ENCODE results near the gene NMT1. TPM values are rescaled to one million over a fixed set of nuclear protein-coding genes. Genes with fewer than 3 reads are reported as not detected.

The NMT1 gene
- total and polyA plus RNA-seq, 11 donors, result 36.8 to 114 (median 68.7) TPM

DNA sequence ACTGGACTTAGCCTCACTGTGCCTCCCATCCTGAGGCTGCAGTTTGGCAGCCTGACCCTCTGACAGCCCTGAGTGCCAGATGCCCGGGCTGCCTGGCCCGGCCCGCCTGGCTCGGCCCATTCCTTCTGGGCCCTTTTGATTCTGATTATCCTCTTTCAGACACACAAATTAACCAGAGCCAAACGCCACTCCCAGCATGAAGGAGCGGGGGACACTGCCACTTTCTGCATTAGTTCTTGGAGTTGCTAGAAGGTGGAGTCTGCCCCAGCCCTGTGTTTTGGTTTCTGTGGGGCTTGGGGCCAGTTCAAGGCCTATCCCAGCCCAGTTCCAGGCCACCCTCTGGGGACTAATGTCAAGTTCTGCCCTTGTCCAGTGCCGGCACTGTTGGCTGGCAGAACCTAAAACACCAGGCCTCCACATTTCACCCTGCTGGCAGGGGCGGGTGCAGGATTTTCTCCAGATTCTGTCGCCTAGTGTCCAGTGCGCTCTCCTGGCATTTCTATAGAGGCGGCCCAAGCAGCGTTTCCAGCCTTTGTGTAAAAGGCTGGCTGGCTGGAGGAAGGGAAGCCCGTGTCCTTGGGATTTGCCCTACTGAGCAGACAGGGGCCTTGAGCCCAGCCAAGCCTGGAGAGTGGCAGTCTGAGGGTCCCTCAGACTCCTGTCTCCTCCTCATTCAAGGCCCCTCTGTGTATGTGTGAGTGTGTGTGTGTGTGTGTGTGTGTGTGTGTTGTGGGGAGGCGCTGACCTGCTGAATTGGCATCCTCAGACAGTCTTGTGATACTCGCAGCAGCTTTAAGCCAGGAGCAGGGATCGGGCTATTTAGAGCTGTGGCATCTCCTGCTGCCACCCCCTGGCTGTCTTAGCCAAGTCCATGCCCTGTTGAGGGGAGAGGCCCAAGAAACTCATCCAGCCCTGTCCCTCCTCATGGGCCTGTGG, 49.8 kb downstream of the NMT1 start:
- no peak overlapping the region for H3K4me3 ChIP-seq

DNA sequence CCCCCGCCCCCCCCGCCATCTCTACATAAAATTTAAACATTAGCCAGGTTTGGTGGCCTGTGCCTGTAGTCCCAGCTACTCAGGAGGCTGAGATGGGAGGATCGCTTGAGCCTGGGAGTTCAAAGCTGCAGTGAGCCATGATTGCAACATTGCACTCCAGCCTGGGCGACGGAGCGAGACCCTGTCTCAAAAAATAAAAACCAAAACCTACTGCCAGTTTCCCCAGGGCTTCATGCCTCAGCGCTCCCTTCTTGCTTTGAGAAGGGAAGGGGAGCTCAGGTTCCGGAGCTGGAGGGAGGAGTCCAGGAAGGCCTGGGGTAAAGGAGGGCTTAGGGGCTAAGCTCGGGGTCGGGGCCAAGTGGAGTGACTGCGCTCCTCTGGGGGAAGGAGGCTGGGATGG, 50.7 kb downstream of the NMT1 start:
- 91 to 96% (median 94%) methylated on average over 11 of the region's 11 CpGs for WGBS, 4 donors

More for the DNA sequence above, 49.8 kb downstream of the NMT1 start:
- Histone ChIP-seq H3K27me3 (no peaks in the 10 kb centered on the region), H3K4me1 (peaks cover 0 to 67% (median 29%) of the 10 kb centered on the region in 12 donors), H3K27ac (peak overlapping the region; percentile 75 to 95 (median 88)), H3K9me3 (no peaks in the 10 kb centered on the region), H3K36me3 (peaks cover 0 to 65% (median 33%) of the 10 kb centered on the region in 9 donors)
- DNase-seq, result peak in 4 of 5 donors; percentile 58 to 76 (median 72)
- 41 to 51% (median 47%) methylated on average over 14 to 16 of the region's 16 CpGs for WGBS, 4 donors
- intact Hi-C loops (cut with DNase I), result loop anchor here in 1 of 10 donors (2.0 to 5.0 kb wide), 2 partner anchors 22 to 59 kb away; partner anchors contain the start of genes DCAKD and PLCD3
- peak; percentile 78 to 90 (median 80) for ATAC-seq
- TF ChIP-seq POLR2A (IDR thresholded peaks at IDR 0.05), result no peak
- TF ChIP-seq, protein P1, sequence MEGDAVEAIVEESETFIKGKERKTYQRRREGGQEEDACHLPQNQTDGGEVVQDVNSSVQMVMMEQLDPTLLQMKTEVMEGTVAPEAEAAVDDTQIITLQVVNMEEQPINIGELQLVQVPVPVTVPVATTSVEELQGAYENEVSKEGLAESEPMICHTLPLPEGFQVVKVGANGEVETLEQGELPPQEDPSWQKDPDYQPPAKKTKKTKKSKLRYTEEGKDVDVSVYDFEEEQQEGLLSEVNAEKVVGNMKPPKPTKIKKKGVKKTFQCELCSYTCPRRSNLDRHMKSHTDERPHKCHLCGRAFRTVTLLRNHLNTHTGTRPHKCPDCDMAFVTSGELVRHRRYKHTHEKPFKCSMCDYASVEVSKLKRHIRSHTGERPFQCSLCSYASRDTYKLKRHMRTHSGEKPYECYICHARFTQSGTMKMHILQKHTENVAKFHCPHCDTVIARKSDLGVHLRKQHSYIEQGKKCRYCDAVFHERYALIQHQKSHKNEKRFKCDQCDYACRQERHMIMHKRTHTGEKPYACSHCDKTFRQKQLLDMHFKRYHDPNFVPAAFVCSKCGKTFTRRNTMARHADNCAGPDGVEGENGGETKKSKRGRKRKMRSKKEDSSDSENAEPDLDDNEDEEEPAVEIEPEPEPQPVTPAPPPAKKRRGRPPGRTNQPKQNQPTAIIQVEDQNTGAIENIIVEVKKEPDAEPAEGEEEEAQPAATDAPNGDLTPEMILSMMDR (IDR thresholded peaks at IDR 0.05), result peak in 2 of 12 donors; percentile 13 to 20

DNA sequence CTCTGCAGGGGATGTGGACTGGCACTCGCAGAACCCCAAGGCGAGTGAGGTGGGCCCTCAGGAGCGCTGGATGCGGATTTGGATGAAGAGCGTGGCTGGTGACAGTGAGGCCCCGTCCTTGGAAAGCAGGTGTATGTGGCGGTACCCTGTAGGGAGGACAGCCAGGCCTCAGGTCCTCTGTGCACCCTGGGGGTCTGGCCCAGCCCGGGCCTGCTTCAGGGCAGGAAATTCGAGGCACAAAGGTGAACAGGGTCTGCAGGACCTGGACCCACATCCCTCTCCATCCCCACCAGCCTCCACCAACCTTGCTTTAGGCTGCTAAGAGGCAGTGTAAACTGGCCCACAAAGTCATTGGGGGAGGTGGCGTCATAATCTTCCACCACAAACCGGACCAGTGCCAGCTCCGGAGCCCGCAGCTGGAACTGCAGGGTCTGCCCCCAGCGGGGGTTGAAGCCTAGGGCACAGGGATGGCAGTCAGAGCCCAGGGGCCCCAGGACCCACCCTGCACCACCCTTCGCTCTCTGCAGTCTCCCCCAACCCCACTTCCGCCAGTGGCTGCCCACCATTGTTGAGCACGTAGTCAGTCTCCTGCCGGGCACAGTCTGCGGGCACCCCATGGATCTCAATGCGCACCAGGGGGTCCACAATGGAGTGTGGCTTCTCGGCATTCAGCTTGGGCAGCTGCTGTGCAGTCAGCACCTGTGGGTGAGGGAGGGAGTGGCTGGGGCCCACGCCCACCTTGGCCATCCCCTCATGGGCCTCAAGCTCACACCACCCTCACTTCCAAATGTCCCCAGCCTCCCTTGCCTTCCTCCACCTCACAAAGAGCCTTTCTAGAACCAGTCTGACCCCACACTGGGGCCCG, 51.7 kb downstream of the NMT1 start:
- Histone ChIP-seq H3K4me1 (peaks cover 0 to 48% (median 28%) of the 10 kb centered on the region in 12 donors), H3K4me3 (no peak overlapping the region), H3K27ac (peak overlapping the region in 11 of 12 donors; percentile 10 to 95 (median 88)), H3K36me3 (peaks cover 0 to 56% (median 15%) of the 10 kb centered on the region in 9 donors), H3K27me3 (no peaks in the 10 kb centered on the region), H3K9me3 (no peaks in the 10 kb centered on the region)
- 91 to 95% (median 95%) methylated on average over 16 to 23 of the region's 23 CpGs for WGBS, 4 donors
- TF ChIP-seq, protein P1 (IDR thresholded peaks at IDR 0.05), result no peak
- TF ChIP-seq POLR2A (IDR thresholded peaks at IDR 0.05), result no peak
- no peak for DNase-seq
- intact Hi-C loops (cut with DNase I), result loop anchor here in 1 of 10 donors (5.0 kb wide), 1 partner anchor 60 kb away; the partner anchor contains the start of gene DCAKD
- no peak for ATAC-seq

More for the DNA sequence above, 50.7 kb downstream of the NMT1 start:
- peak overlapping the region in 11 of 12 donors; percentile 32 to 95 (median 88) for H3K27ac ChIP-seq
- H3K4me1 ChIP-seq, result peaks cover 0 to 58% (median 28%) of the 10 kb centered on the region in 12 donors
- intact Hi-C loops (cut with DNase I), result loop anchor here in 1 of 10 donors (2.0 to 5.0 kb wide), 2 partner anchors 21 to 60 kb away; partner anchors contain the start of genes DCAKD and PLCD3
- no peak overlapping the region for H3K4me3 ChIP-seq
- ATAC-seq, result no peak
- TF ChIP-seq, protein P1 (IDR thresholded peaks at IDR 0.05), result no peak
- TF ChIP-seq POLR2A (IDR thresholded peaks at IDR 0.05), result no peak
- H3K9me3 ChIP-seq, result no peaks in the 10 kb centered on the region
- DNase-seq, result no peak
- H3K27me3 ChIP-seq, result no peaks in the 10 kb centered on the region
- peaks cover 0 to 58% (median 24%) of the 10 kb centered on the region in 9 donors for H3K36me3 ChIP-seq
